ENCODE results near the gene LPAR3. TPM values are rescaled to one million over a fixed set of nuclear protein-coding genes. Genes with fewer than 3 reads are reported as not detected.

The LPAR3 gene
- total RNA-seq, 1 experiment from 2014 or later: not detected

GRCh38 chr1:84827555-84827954 is 65.5 kb downstream of the LPAR3 start:
- no peak for DNase-seq (ENCODE audit: low spot score)

- no peak for DNase-seq (ENCODE audit: low spot score)
Observed at GRCh38 chr1:84825161-84825560, 67.8 kb downstream of the LPAR3 start.

GRCh38 chr1:84823991-84824390 is 69.0 kb downstream of the LPAR3 start:
- no peak for DNase-seq (ENCODE audit: low spot score)

DNA sequence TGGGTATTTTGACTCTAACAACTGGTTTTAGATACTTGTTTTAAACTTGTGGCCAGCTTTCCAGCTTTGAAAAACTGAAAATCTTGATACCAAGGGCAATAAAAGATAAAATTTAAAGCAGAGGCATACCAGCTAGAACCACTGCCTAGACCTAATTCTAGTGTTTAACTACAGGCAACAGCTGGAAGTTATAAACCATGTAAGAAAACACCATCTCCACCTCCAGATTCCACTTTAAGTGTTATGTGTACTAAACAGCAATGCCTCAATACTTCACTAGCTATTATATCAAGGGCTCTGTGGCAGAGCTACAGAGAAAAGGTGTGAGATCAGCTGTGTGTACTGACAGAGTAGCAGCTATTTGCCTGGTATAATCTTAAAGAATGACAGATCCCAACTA is 69.5 kb downstream of the LPAR3 start:
- DNase-seq (ENCODE audit: low spot score): no peak

DNA sequence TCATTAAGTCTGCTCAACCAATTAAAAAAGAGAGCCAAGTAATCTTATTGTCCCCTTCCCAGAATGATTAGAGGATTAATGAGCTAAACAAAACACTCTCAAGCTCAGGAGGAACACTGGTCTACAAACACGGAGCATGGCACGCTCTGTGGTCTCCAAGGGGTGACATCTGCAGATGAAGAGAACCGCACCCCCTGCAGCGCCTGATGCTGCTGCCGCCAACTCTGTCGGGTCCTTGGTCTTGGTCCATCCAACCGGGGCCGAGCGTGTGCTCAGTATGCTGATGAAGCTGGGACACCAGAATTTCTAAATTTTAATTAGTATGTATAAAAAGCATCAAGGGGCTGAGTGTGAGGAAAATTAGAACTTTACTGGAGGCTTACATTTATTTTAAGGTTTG is 82.7 kb downstream of the LPAR3 start:
- no peak for DNase-seq (ENCODE audit: low spot score)

DNA sequence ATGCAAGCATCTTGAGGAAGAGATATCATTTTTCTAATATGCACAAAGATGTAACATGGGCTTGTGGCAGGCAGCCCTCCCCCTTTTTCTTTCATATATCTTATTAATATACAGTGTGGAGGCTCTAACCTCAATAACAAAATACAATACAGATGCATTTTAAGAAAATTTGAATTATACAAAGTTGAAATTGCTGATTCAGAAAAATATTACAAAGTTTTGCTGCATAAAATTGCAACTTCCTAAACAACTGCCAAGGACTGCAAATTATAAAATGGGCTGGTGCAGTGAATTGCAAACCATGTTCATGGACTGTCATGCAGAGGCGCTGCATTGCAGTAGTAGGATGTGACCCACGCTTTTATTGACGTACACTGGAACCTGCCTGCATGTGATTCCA is 84.0 kb downstream of the LPAR3 start:
- DNase-seq (ENCODE audit: low spot score): no peak

- DNase-seq (ENCODE audit: low spot score): no peak
Observed at GRCh38 chr1:84803604-84804003, 89.4 kb downstream of the LPAR3 start.

GRCh38 chr1:84802567-84803232 is 90.3 kb downstream of the LPAR3 start:
- no peak for DNase-seq (ENCODE audit: low spot score)

- DNase-seq (ENCODE audit: low spot score): no peak
Observed at GRCh38 chr1:84800090-84801073, 92.6 kb downstream of the LPAR3 start.

DNA sequence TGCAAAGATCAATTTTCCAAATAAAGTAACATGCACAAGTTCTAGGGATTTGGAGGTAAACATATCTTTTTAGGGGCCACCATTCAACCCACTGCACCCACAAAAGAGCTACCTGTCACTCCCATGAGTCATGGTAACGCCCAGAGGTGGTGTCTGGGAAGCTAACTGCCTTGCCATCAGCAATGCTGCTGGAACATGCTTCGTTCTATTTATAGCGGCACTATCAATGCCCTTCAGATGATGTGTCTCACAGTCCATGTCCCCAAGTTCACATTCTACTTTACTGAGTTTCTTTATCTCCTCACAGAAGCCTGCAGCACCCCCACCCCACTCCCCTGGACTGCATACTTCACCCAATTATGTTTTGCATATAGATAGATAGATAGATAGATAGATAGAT is 95.4 kb downstream of the LPAR3 start:
- no peak for DNase-seq (ENCODE audit: low spot score)

- peak; percentile 27 for DNase-seq (ENCODE audit: low spot score)
Observed at GRCh38 chr1:84795966-84796600, 96.9 kb downstream of the LPAR3 start.

DNA sequence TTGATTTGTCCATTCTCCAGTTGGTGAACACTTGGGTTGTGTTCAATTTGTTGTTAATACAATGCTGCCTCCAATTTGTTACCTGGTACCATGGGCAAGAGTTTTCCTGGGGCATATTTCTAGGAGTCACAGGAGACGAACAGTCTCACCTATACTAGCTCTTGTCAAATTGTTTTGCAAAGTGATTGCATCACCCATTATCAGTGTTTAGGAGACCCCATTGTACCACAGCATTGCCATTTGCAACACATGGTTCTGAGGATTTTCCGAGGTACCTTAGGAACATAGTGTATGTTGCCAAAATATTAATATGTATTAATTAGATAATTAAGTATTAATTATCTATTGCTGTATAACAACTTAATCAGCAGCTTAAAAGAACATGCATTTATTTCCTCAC is 97.8 kb downstream of the LPAR3 start:
- no peak for DNase-seq (ENCODE audit: low spot score)

DNA sequence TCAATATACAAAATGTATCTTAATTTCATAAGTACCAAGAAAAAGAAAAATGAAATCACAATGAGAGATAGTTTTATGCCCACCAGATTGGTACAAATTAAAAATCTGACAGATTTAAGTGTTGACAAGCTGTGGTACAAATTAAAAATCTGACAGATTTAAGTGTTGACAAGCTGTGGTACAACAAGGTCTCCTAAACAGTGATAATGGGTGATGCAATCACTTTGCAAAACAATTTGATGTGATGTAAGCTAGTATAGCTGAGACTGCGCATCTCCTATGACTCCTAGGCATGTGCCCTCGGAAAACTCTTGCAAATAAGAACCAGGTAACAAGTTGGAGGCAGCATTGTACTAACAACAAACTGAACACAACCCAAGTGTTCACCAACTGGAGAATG is 100.6 kb downstream of the LPAR3 start:
- DNase-seq (ENCODE audit: low spot score): no peak

DNA sequence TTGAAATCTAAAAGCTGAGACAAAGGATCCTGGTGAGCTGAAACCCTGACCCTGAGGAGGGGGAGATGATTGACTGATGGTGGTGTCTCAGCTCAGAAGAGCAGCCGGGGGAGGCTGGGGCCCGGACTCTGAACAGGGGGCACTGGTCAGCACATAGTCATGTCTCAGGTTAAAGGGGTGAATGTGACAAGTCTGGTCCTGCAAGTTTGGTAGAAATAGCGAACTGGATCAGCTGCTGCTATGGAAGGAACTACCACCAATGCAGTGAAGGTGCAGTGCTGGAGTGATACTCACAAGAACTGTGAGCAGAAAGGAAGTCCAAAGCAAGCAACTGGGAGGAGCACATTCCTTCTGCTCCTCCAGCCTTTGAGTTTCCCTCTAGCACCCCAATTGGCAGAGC is 104.0 kb downstream of the LPAR3 start:
- no peak for DNase-seq (ENCODE audit: low spot score)

DNA sequence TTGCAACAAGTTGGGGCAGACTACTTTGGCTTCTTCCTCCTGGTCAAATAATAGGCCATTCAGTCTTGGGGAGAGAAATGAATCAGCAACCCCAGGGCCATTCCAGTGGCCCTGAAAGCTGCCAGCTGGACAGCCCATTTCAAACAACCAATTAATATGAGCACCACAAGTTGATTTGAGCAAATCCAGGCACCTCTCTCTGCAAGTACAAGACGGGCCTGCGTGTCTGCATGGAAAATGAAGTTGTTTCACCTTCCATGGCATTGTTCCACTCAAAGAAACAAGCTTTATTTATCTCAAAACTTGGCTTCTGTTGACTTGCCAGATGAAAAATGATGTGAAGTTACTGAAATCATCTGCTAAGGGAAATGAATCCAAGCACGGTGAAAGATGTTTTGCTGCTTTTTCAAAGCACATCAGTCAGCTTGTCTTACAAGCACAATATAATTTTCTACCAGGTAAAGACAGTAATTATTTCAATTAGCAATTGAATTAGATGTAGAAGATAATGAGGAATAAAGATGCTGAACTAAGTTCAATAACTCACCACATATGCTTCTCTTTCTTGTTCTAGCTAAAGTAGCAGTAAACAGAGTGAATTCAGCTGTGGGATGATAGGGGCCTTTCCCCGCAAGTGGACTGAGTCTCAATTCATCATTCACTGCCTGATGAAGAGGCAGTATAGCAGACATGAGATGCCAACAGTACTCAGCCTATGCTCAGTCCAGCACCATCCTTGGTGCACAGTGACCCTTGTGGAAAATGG is 107.6 kb downstream of the LPAR3 start:
- no peak for DNase-seq (ENCODE audit: low spot score)

GRCh38 chr1:84782881-84783280 is 110.1 kb downstream of the LPAR3 start:
- no peak for DNase-seq (ENCODE audit: low spot score)

DNA sequence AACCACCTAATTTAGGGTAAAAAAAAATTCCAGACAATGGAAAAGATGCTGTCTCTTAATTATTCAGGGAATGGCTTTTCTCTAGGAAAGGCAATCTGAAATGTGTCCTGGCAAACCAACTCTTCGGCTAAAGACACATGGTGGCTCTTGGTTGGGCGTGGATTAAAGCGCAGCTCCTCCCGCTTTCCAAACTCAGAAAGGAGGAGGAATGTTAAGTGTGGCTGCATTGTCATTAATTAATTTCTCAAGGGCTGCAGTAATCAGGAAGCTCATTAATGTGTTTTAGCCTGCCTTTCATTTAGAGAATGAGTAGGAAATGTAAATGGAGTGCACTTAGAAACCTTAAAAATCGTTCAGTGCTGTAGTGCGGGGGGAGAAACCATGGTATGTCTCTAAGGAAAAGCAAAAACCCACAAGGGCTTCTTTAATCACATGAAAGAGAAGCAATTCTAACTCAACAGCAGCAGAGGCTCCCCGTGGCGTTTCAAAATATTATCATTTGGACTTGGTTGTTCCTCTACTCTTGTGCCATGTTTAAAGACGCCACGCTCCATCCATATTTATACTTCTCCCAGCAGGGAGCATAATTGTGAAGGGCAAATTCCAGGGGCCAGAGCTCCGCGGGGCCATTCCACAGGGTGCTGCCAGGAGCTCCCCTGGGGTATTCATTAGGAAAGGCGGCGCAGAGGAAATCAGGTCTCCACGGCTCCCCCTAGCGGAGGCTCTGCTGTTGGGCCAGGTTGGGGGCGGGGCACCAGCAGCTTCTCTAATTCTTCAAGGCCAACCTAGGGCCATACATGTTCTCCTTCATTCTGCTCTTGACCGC is 110.8 kb downstream of the LPAR3 start:
- peak; percentile 68 for DNase-seq (ENCODE audit: low spot score)

- DNase-seq (ENCODE audit: low spot score): peak; percentile 5
Observed at GRCh38 chr1:84780000-84780716, 112.8 kb downstream of the LPAR3 start.

DNA sequence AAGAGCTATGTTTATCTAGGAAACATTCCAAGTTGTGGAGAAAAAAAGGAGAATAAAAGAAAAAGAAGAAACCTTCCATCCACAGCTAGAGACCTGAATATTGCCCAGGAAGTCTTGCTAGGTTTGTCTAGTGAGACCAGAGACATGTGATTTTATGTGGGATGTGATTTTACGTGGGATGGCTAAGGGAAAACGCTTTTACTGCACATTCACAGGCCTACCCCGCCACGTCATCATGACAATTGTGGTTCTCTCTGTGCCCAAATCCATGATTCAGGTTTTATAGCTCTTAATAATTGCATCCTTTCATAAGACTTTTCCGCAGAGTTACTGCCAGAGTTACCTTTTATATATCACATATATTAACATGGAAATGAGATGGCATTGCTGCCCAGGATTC is 116.4 kb downstream of the LPAR3 start:
- DNase-seq (ENCODE audit: low spot score): peak; percentile 32

- DNase-seq (ENCODE audit: low spot score): no peak
Observed at GRCh38 chr1:84775535-84775920, 117.5 kb downstream of the LPAR3 start.
